LNCaP clone FGC (cell line): ENCODE data around the gene ARSJ.

Experiments
- DNase-seq: peaks from one replicate; pipeline ENCODE4 v3.0.0-alpha.2; 2011; ENCODE audit warnings: low read depth
- H3K4me3 ChIP-seq: 2 replicates; pipeline ENCODE4 v1.5.1; 2011; ENCODE audit warnings: mild to moderate bottlenecking, low read depth, low read length, control low read depth
- CTCF ChIP-seq: IDR thresholded peaks from 2 replicates; pipeline ENCODE4 v1.5.1; 2012; ENCODE audit warnings: mild to moderate bottlenecking; ENCODE audit not compliant: control insufficient read depth, insufficient read depth; ENCODE audit errors: extremely low read depth

The ARSJ gene

GRCh38 chr4:113982181-113982580 is 2.7 kb upstream of the ARSJ start:
- H3K4me3 ChIP-seq = no peak overlapping the region
- DNase-seq = no peak
- no peak for TF ChIP-seq CTCF

GRCh38 chr4:113981591-113981990 is 2.1 kb upstream of the ARSJ start:
- TF ChIP-seq CTCF = no peak
- DNase-seq = no peak
- H3K4me3 ChIP-seq = no peak overlapping the region

- DNase-seq = no peak
- no peak for TF ChIP-seq CTCF
- peak overlapping the region; percentile 57 for H3K4me3 ChIP-seq
These were observed 613 bp upstream of the ARSJ start for GRCh38 chr4:113979905-113980615.

- H3K4me3 ChIP-seq = peak overlapping the region; percentile 57; the same call in 1 of the 2 replicates
- no peak for TF ChIP-seq CTCF
- no peak for DNase-seq
These were observed 793 bp downstream of the ARSJ start for GRCh38 chr4:113978561-113979147.

DNA sequence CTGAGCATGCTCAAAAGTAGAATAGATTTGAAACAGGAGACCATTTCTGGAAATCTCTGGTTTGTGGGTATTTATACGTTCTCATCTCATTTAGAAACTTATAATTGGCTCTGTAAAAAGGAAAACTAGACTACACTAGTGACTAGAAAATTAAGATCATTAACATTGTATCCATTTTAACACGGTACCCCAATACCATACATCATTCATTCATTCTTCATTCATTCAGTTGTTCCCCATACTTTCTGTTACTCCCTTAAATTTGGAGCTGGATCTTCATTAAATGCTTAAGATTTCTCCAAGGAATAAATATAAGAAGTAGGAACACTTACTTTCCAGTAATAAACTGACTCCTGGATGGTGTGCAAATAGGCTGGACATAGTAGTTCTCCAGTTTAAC is 1.3 kb downstream of the ARSJ start:
- H3K4me3 ChIP-seq = no peak overlapping the region
- no peak for TF ChIP-seq CTCF
- no peak for DNase-seq

GRCh38 chr4:113977526-113977855 is 2.0 kb downstream of the ARSJ start:
- no peak for DNase-seq
- no peak overlapping the region for H3K4me3 ChIP-seq
- TF ChIP-seq CTCF = no peak

- DNase-seq = no peak
- no peak for TF ChIP-seq CTCF
- no peak overlapping the region for H3K4me3 ChIP-seq
These were observed 2.5 kb downstream of the ARSJ start for GRCh38 chr4:113976741-113977525.
